ENCODE measurements around the gene UGT2A1. TPM values are rescaled to one million over a fixed set of nuclear protein-coding genes. Genes with fewer than 3 reads are reported as not detected.
A peak's percentile ranks its signal among the peaks of the same experiment; 100 is the strongest.

Gene UGT2A1
- total and polyA plus RNA-seq, 2 of the 13 experiments (the other 11 are each of a cell fraction or from before 2014, with no cell fraction given) = not detected

- in situ Hi-C loops (cut with HindIII; ENCODE audit: extremely low pct_ligation_motif_present, low pct_unique_long_range_greater_than_20kb) = no loop called here
- intact Hi-C loops (cut with micrococcal nuclease; ENCODE audit: unreplicated experiment) = no loop called here
- 52% methylated on average over 2 of the region's 2 CpGs for WGBS (ENCODE audit: low lambda C conversion rate)
- no peak overlapping the region for H3K9ac ChIP-seq (ENCODE audit: insufficient read depth, low read depth, low read length)
- no peaks in the 10 kb centered on the region for H3K9me3 ChIP-seq (ENCODE audit: low read length)
- ATAC-seq (no peak), DNase-seq (ENCODE audit: low spot score) (no peak), FAIRE-seq (no peak)
- BruUV-seq (replicated peaks) = no TSS peak
- TF ChIP-seq RFX3 (CRISPR knock-in tag; IDR thresholded peaks at IDR 0.05) (no peak), MZF1 (CRISPR knock-in tag; IDR thresholded peaks at IDR 0.05; ENCODE audit: borderline replicate concordance) (no peak), NFE2 (CRISPR knock-in tag; IDR thresholded peaks at IDR 0.05) (no peak), ZNF713 (CRISPR knock-in tag; IDR thresholded peaks at IDR 0.05) (no peak), ZBTB10 (CRISPR knock-in tag; IDR thresholded peaks at IDR 0.05; ENCODE audit: borderline replicate concordance) (no peak), NRL (CRISPR knock-in tag; IDR thresholded peaks at IDR 0.05; ENCODE audit: borderline replicate concordance) (no peak), DNMT3B (CRISPR knock-in tag; conservative IDR thresholded peaks at IDR 0.05) (no peak), GLI4 (CRISPR knock-in tag; IDR thresholded peaks at IDR 0.05; ENCODE audit: borderline replicate concordance) (no peak), BRD4 (CRISPR knock-in tag; IDR thresholded peaks at IDR 0.05) (no peak), KLF15 (CRISPR knock-in tag; IDR thresholded peaks at IDR 0.05; ENCODE audit: borderline replicate concordance) (no peak), ZNF335 (CRISPR knock-in tag; IDR thresholded peaks at IDR 0.05) (no peak), ZNF17 (CRISPR knock-in tag; IDR thresholded peaks at IDR 0.05) (no peak)
- CTCF ChIA-PET (ENCODE audit: low intra/inter-chr PET ratio, low total read pairs) = no interaction called here
- POLR2A ChIA-PET = no interaction called here
- no peak overlapping the region for H3K27ac ChIP-seq (ENCODE audit: extremely low read length, insufficient read depth, low read length)
- no peaks in the 10 kb centered on the region for H3K36me3 ChIP-seq (replicated peaks in 1 of 2; ENCODE audit: control insufficient read depth in 1 of 2, insufficient read depth in 2 of 2, low read length in 2 of 2)
- no peaks in the 10 kb centered on the region for H3K79me2 ChIP-seq (ENCODE audit: insufficient read depth, low read length)
- no peaks in the 10 kb centered on the region for H3K27me3 ChIP-seq (ENCODE audit: control insufficient read depth in 1 of 2, insufficient read depth in 2 of 2, low read length in 2 of 2)
- H3K4me1 ChIP-seq (ENCODE audit: insufficient read depth, low read length) = peaks cover 10% of the 10 kb centered on the region
- no peak overlapping the region for H3K4me3 ChIP-seq (replicated peaks in 1 of 3; ENCODE audit: insufficient read depth in 1 of 3, low read depth in 2 of 3, low read length in 3 of 3)
- 0 out of 2 replicates have a peak overlapping the region, but pooled peaks have one; percentile 14 for H3K4me2 ChIP-seq (ENCODE audit: low read depth, low read length)
- H4K20me1 ChIP-seq (ENCODE audit: insufficient read depth, low read length) = no peaks in the 10 kb centered on the region
- H2AFZ ChIP-seq (ENCODE audit: low read length) = no peak overlapping the region
These were observed 3.4 kb downstream of the UGT2A1 start for GRCh38 chr4:69649629-69650028.
